HL-60 (cell line): Measurements from ENCODE around the gene OLAH.

Source experiments
- DNase-seq, 2 experiments: peaks; one replicate each; pipeline ENCODE4 v3.0.0-alpha.2; 2010 to 2020; ENCODE audit warnings: low read depth in 1 of 2, low spot score in 1 of 2
- H3K27ac ChIP-seq: fragments of 250-450 bp; sonication (Bioruptor Pico); replicated peaks from 2 replicates; pipeline ENCODE4 v1.5.1; 2020; ENCODE audit warnings: mild to moderate bottlenecking, moderate library complexity
- H3K27me3 ChIP-seq: fragments of 250-450 bp; sonication (Bioruptor Pico); 2 replicates; pipeline ENCODE4 v1.5.1; 2021; ENCODE audit warnings: mild to moderate bottlenecking, moderate library complexity; ENCODE audit not compliant: insufficient read depth, poor library complexity, severe bottlenecking
- H3K4me3 ChIP-seq: replicated peaks from 2 replicates; pipeline ENCODE4 v1.5.1; 2011; ENCODE audit warnings: mild to moderate bottlenecking, control low read depth, low read length; ENCODE audit not compliant: insufficient read depth
- GABPA ChIP-seq: IDR thresholded peaks from 2 replicates; pipeline ENCODE4 v1.6.1; 2012; ENCODE audit warnings: low read depth
- POLR2AphosphoS5 ChIP-seq: IDR thresholded peaks from 2 replicates; pipeline ENCODE4 v1.6.1; 2012; ENCODE audit warnings: low read depth
- SPI1 ChIP-seq: IDR thresholded peaks from 2 replicates; pipeline ENCODE4 v1.6.1; 2012; ENCODE audit warnings: low read depth, mild to moderate bottlenecking, borderline replicate concordance
- TF ChIP-seq, protein P1 (sequence below): IDR thresholded peaks from one replicate; pipeline ENCODE4 v1.5.1; 2011; ENCODE audit warnings: low read length, control low read depth, inconsistent platforms; ENCODE audit not compliant: insufficient read depth
- TF ChIP-seq, protein P2 (sequence below): IDR thresholded peaks from 2 replicates; pipeline ENCODE4 v1.6.1; 2012; ENCODE audit warnings: low read depth; ENCODE audit not compliant: insufficient replicate concordance

The OLAH gene

DNA sequence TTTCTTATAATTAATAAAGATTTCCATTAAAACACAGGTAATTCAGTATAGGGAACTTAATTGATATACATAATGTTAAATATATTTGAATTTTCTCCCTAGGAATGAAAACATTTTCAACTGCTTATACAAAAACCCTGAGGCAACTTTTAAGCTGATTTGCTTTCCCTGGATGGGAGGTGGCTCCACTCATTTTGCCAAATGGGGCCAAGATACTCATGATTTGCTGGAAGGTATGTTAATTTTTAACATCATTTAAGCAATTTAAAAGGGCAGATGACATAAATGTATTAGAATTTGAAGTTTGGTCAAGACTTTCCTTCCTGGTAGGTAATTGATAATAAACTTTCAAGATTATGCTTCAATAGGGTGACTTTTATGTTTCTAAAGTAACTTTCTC is 5.8 kb downstream of the OLAH start:
- TF ChIP-seq GABPA, result no peak
- TF ChIP-seq, protein P1, sequence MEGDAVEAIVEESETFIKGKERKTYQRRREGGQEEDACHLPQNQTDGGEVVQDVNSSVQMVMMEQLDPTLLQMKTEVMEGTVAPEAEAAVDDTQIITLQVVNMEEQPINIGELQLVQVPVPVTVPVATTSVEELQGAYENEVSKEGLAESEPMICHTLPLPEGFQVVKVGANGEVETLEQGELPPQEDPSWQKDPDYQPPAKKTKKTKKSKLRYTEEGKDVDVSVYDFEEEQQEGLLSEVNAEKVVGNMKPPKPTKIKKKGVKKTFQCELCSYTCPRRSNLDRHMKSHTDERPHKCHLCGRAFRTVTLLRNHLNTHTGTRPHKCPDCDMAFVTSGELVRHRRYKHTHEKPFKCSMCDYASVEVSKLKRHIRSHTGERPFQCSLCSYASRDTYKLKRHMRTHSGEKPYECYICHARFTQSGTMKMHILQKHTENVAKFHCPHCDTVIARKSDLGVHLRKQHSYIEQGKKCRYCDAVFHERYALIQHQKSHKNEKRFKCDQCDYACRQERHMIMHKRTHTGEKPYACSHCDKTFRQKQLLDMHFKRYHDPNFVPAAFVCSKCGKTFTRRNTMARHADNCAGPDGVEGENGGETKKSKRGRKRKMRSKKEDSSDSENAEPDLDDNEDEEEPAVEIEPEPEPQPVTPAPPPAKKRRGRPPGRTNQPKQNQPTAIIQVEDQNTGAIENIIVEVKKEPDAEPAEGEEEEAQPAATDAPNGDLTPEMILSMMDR, result no peak
- no peak for TF ChIP-seq SPI1
- TF ChIP-seq, protein P2, sequence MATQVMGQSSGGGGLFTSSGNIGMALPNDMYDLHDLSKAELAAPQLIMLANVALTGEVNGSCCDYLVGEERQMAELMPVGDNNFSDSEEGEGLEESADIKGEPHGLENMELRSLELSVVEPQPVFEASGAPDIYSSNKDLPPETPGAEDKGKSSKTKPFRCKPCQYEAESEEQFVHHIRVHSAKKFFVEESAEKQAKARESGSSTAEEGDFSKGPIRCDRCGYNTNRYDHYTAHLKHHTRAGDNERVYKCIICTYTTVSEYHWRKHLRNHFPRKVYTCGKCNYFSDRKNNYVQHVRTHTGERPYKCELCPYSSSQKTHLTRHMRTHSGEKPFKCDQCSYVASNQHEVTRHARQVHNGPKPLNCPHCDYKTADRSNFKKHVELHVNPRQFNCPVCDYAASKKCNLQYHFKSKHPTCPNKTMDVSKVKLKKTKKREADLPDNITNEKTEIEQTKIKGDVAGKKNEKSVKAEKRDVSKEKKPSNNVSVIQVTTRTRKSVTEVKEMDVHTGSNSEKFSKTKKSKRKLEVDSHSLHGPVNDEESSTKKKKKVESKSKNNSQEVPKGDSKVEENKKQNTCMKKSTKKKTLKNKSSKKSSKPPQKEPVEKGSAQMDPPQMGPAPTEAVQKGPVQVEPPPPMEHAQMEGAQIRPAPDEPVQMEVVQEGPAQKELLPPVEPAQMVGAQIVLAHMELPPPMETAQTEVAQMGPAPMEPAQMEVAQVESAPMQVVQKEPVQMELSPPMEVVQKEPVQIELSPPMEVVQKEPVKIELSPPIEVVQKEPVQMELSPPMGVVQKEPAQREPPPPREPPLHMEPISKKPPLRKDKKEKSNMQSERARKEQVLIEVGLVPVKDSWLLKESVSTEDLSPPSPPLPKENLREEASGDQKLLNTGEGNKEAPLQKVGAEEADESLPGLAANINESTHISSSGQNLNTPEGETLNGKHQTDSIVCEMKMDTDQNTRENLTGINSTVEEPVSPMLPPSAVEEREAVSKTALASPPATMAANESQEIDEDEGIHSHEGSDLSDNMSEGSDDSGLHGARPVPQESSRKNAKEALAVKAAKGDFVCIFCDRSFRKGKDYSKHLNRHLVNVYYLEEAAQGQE, result no peak
- no peak for TF ChIP-seq POLR2AphosphoS5
- H3K27ac ChIP-seq, result no peak overlapping the region
- no peak overlapping the region for H3K4me3 ChIP-seq
- no peaks in the 10 kb centered on the region for H3K27me3 ChIP-seq
- no peak for DNase-seq

DNA sequence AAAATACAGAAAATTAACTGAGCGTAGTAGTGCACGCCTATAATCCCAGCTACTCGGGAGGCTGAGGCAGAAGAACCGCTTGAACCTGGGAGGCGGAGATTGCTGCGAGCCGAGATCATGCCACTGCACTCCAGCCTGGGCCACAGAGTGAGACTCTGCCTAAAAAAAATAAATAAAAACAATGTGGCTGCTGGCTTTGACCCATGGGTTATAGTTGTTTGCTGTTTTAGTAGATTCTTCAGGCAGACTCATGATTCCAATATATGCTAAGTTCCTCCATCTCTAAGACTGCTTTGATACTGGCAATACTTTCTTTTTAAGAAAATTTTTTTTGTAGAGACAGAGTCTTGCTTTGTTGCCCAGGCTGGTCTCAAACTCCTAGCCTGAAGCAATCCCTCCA is 8.4 kb downstream of the OLAH start:
- no peak for DNase-seq
- Histone ChIP-seq H3K4me3 (no peak overlapping the region), H3K27me3 (no peaks in the 10 kb centered on the region), H3K27ac (no peak overlapping the region)
- TF ChIP-seq POLR2AphosphoS5 (no peak), SPI1 (no peak)
- TF ChIP-seq, protein P1, result no peak
- TF ChIP-seq, protein P2, result no peak

DNA sequence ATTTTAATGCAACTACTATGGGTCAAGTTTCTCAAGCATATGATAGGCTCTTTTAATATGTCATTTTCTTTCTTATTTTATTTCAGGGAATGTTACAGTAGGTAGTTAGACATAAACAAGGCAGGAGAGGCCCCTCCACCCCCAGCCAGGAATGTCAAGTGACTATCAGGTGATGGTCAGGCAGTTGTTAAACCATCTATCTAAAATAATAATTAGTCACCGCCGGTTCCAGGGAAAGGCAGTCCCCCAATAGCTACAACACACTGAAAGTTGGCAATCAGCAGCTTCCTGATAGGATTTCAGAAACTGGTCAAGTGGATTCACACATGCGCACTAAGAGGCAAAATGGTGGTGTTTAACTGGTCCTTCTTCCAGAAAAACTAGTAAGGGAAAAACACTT is 9.3 kb downstream of the OLAH start:
- H3K27ac ChIP-seq, result no peak overlapping the region
- TF ChIP-seq, protein P2, result no peak
- no peak for TF ChIP-seq GABPA
- no peak for TF ChIP-seq SPI1
- no peak for TF ChIP-seq POLR2AphosphoS5
- TF ChIP-seq, protein P1, result no peak
- H3K4me3 ChIP-seq, result no peak overlapping the region

More for the DNA sequence above, 9.3 kb downstream of the OLAH start:
- no peaks in the 10 kb centered on the region for H3K27me3 ChIP-seq
- no peak for DNase-seq
